ENCODE data around the gene SMIM13. TPM values are rescaled to one million over a fixed set of nuclear protein-coding genes. Genes with fewer than 3 reads are reported as not detected.

The SMIM13 gene
- polyA plus RNA-seq, 2 of the 4 experiments (the other 2 are of a cell fraction) = 12.7 to 12.8 TPM

DNA sequence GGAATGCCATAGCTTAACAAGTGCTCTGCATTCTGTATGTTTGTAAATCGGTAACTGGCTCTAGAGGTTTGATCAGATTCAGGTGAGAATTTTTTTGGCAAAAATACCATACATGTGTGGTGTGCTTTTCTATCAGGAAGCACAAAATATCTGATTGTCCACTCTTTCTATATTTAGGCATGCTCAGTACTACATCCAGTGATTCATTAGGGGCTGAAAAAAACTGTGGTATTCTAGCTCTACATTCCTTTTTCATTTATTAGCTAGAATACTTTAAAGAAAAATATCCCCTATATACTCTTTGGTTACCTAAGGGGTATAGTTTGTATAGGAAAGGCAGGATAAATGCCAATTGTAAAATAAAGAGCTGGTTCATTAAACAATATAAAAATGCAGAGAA is 38.9 kb upstream of the SMIM13 start:
- DNase-seq (ENCODE audit: low read depth in 1 of 2, low spot score in 1 of 2) (no peak), FAIRE-seq (no peak), ATAC-seq (no peak)
- peak overlapping the region; percentile 49; the same call in 2 of the 3 replicates for H3K4me2 ChIP-seq
- H3K27ac ChIP-seq = no peak overlapping the region
- no peaks in the 10 kb centered on the region for H3K9me3 ChIP-seq
- TF ChIP-seq, protein P1, sequence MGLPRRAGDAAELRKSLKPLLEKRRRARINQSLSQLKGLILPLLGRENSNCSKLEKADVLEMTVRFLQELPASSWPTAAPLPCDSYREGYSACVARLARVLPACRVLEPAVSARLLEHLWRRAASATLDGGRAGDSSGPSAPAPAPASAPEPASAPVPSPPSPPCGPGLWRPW (IDR thresholded peaks at IDR 0.05) = no peak
- TF ChIP-seq, protein P2, sequence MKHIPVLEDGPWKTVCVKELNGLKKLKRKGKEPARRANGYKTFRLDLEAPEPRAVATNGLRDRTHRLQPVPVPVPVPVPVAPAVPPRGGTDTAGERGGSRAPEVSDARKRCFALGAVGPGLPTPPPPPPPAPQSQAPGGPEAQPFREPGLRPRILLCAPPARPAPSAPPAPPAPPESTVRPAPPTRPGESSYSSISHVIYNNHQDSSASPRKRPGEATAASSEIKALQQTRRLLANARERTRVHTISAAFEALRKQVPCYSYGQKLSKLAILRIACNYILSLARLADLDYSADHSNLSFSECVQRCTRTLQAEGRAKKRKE (CRISPR knock-in tag; IDR thresholded peaks at IDR 0.05; ENCODE audit: low read depth) = no peak
- no peak for TF ChIP-seq RARB (CRISPR knock-in tag; IDR thresholded peaks at IDR 0.05)
- TF ChIP-seq SMC3 (IDR thresholded peaks at IDR 0.05) = no peak
- no peak for TF ChIP-seq HEYL (CRISPR knock-in tag; IDR thresholded peaks at IDR 0.05)
- no peak for TF ChIP-seq ZC3H11A (IDR thresholded peaks at IDR 0.05)
- no peak for TF ChIP-seq SREBF2 (IDR thresholded peaks at IDR 0.05)
- TF ChIP-seq CBX2 (IDR thresholded peaks at IDR 0.05; ENCODE audit: borderline replicate concordance, low read depth) = no peak
- TF ChIP-seq RNF2 (IDR thresholded peaks at IDR 0.05; ENCODE audit: borderline replicate concordance, low read depth) = no peak
- no peak for TF ChIP-seq ZSCAN20 (CRISPR knock-in tag; IDR thresholded peaks at IDR 0.05)
- TF ChIP-seq POLR2AphosphoS2 (conservative IDR thresholded peaks at IDR 0.05; ENCODE audit: low read length) = no peak
- TF ChIP-seq JUNB (IDR thresholded peaks at IDR 0.05) = no peak
- no peak for TF ChIP-seq CHD2 (IDR thresholded peaks at IDR 0.05; ENCODE audit: low read length, partially characterized antibody)
- 96% methylated on average over 1 of the region's 1 CpG for WGBS (ENCODE audit: missing lambda C conversion rate)
- no peak overlapping the region for H3K4me3 ChIP-seq
- H3K4me1 ChIP-seq = peaks cover 18% of the 10 kb centered on the region
- ChIA-PET CTCF (interaction anchor here (1.3 to 1.4 kb wide), 2 partner anchors 10 to 103 kb away, joined by 4 to 5 read pairs; no protein-coding TSS in a partner anchor), POLR2A (no interaction called here)

DNA sequence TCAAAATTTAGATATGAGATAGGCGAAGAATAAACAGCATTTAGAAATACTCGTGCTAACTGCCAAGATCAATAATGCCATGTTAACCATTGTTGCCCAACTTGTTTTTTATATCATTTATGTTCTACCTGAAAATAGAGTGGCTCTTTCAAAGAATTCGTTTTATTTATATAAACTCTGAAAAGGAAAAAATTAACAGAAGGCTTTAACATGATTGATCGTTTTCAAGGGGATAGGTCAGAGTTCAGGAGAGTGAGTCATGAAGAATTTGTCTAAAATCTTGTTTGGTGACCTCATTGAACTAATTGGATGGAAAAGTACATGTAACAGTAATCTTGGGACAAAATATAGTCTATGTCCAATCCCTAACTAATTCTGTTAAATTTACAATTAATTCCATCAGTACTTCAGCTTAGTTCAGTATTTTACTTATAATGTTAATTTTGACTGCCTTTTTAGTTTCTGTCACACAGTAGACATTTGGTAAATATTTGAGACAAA is 38.5 kb upstream of the SMIM13 start:
- 11% methylated on average over 4 of the region's 4 CpGs for WGBS (ENCODE audit: missing lambda C conversion rate)
- H3K4me1 ChIP-seq = peaks cover 18% of the 10 kb centered on the region
- ChIA-PET POLR2A (no interaction called here), CTCF (interaction anchor here (0.6 to 1.4 kb wide), 3 partner anchors 10 to 1163 kb away, joined by 3 to 5 read pairs (median 3); no protein-coding TSS in a partner anchor)
- H3K4me2 ChIP-seq = peak overlapping the region; percentile 49
- H3K9me3 ChIP-seq = no peaks in the 10 kb centered on the region
- H3K4me3 ChIP-seq = no peak overlapping the region
- DNase-seq (ENCODE audit: low read depth in 1 of 2, low spot score in 1 of 2) = peak in 1 of 2 experiments; percentile 52
- ATAC-seq = no peak
- no peak for FAIRE-seq
- no peak overlapping the region for H3K27ac ChIP-seq
- TF ChIP-seq, protein P3, sequence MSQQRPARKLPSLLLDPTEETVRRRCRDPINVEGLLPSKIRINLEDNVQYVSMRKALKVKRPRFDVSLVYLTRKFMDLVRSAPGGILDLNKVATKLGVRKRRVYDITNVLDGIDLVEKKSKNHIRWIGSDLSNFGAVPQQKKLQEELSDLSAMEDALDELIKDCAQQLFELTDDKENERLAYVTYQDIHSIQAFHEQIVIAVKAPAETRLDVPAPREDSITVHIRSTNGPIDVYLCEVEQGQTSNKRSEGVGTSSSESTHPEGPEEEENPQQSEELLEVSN (IDR thresholded peaks at IDR 0.05; ENCODE audit: borderline replicate concordance, low read depth) = no peak
- TF ChIP-seq, protein P4, sequence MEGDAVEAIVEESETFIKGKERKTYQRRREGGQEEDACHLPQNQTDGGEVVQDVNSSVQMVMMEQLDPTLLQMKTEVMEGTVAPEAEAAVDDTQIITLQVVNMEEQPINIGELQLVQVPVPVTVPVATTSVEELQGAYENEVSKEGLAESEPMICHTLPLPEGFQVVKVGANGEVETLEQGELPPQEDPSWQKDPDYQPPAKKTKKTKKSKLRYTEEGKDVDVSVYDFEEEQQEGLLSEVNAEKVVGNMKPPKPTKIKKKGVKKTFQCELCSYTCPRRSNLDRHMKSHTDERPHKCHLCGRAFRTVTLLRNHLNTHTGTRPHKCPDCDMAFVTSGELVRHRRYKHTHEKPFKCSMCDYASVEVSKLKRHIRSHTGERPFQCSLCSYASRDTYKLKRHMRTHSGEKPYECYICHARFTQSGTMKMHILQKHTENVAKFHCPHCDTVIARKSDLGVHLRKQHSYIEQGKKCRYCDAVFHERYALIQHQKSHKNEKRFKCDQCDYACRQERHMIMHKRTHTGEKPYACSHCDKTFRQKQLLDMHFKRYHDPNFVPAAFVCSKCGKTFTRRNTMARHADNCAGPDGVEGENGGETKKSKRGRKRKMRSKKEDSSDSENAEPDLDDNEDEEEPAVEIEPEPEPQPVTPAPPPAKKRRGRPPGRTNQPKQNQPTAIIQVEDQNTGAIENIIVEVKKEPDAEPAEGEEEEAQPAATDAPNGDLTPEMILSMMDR (IDR thresholded peaks at IDR 0.05) = no peak
- TF ChIP-seq ZSCAN20 (CRISPR knock-in tag; IDR thresholded peaks at IDR 0.05) (no peak), HOXB5 (CRISPR knock-in tag; IDR thresholded peaks at IDR 0.05) (peak; percentile 79; the same call in 1 of the 2 replicates), RAD21 (conservative IDR thresholded peaks at IDR 0.05 in 1 of 2, IDR thresholded peaks at IDR 0.05 in 1 of 2) (no peak), HDAC2 (IDR thresholded peaks at IDR 0.05) (no peak), FOSL2 (IDR thresholded peaks at IDR 0.05) (no peak), FOSL2 (CRISPR knock-in tag; IDR thresholded peaks at IDR 0.05) (0 out of 2 replicates have a peak, but pooled peaks have one; percentile 43), BHLHE40 (IDR thresholded peaks at IDR 0.05; ENCODE audit: low read depth, low read length) (no peak), SREBF2 (IDR thresholded peaks at IDR 0.05) (no peak), ZC3H11A (IDR thresholded peaks at IDR 0.05) (no peak), CBX8 (IDR thresholded peaks at IDR 0.05) (no peak), KDM5A (IDR thresholded peaks at IDR 0.05) (no peak), CHD2 (IDR thresholded peaks at IDR 0.05; ENCODE audit: low read length, partially characterized antibody) (no peak), MAFK (IDR thresholded peaks at IDR 0.05; ENCODE audit: partially characterized antibody) (no peak), NFE2L2 (conservative IDR thresholded peaks at IDR 0.05; ENCODE audit: low read length) (no peak), CEBPB (IDR thresholded peaks at IDR 0.05) (peak in 1 of 2 experiments; percentile 32; a peak in 1 of 4 replicates)
- TF ChIP-seq, protein P5, sequence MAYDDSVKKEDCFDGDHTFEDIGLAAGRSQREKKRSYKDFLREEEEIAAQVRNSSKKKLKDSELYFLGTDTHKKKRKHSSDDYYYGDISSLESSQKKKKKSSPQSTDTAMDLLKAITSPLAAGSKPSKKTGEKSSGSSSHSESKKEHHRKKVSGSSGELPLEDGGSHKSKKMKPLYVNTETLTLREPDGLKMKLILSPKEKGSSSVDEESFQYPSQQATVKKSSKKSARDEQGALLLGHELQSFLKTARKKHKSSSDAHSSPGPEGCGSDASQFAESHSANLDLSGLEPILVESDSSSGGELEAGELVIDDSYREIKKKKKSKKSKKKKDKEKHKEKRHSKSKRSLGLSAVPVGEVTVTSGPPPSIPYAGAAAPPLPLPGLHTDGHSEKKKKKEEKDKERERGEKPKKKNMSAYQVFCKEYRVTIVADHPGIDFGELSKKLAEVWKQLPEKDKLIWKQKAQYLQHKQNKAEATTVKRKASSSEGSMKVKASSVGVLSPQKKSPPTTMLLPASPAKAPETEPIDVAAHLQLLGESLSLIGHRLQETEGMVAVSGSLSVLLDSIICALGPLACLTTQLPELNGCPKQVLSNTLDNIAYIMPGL (CRISPR knock-in tag; IDR thresholded peaks at IDR 0.05; ENCODE audit: borderline replicate concordance) = no peak
- TF ChIP-seq, protein P6, sequence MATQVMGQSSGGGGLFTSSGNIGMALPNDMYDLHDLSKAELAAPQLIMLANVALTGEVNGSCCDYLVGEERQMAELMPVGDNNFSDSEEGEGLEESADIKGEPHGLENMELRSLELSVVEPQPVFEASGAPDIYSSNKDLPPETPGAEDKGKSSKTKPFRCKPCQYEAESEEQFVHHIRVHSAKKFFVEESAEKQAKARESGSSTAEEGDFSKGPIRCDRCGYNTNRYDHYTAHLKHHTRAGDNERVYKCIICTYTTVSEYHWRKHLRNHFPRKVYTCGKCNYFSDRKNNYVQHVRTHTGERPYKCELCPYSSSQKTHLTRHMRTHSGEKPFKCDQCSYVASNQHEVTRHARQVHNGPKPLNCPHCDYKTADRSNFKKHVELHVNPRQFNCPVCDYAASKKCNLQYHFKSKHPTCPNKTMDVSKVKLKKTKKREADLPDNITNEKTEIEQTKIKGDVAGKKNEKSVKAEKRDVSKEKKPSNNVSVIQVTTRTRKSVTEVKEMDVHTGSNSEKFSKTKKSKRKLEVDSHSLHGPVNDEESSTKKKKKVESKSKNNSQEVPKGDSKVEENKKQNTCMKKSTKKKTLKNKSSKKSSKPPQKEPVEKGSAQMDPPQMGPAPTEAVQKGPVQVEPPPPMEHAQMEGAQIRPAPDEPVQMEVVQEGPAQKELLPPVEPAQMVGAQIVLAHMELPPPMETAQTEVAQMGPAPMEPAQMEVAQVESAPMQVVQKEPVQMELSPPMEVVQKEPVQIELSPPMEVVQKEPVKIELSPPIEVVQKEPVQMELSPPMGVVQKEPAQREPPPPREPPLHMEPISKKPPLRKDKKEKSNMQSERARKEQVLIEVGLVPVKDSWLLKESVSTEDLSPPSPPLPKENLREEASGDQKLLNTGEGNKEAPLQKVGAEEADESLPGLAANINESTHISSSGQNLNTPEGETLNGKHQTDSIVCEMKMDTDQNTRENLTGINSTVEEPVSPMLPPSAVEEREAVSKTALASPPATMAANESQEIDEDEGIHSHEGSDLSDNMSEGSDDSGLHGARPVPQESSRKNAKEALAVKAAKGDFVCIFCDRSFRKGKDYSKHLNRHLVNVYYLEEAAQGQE (IDR thresholded peaks at IDR 0.05) = no peak

All from A549 (cell line).